ENCODE results near the gene ALDH16A1. TPM values are rescaled to one million over a fixed set of nuclear protein-coding genes. Genes with fewer than 3 reads are reported as not detected.

Gene ALDH16A1
- total RNA-seq, 4 donors from 2014 or later: 35.4 to 80.4 (median 50.3) TPM

DNA sequence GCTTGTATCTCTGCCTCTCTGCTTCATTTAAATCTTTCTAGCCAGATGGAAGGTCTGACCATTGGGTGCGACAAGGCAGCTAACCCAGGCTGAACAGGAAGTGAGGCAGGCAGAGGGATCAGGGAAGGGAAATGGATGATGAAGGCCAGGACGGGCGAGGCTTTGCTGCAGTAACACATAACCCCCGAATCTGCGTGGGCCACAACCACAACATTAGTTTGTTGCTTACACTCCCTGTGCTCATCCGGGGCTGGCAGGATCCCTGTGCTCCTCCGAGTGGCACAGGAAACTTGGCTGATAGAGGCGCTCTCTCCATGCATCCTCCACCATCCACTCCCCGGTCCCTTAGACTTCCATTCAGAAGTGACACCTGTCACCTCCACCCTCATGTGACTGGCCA is 19.9 kb downstream of the ALDH16A1 start:
- TF ChIP-seq, protein P1, sequence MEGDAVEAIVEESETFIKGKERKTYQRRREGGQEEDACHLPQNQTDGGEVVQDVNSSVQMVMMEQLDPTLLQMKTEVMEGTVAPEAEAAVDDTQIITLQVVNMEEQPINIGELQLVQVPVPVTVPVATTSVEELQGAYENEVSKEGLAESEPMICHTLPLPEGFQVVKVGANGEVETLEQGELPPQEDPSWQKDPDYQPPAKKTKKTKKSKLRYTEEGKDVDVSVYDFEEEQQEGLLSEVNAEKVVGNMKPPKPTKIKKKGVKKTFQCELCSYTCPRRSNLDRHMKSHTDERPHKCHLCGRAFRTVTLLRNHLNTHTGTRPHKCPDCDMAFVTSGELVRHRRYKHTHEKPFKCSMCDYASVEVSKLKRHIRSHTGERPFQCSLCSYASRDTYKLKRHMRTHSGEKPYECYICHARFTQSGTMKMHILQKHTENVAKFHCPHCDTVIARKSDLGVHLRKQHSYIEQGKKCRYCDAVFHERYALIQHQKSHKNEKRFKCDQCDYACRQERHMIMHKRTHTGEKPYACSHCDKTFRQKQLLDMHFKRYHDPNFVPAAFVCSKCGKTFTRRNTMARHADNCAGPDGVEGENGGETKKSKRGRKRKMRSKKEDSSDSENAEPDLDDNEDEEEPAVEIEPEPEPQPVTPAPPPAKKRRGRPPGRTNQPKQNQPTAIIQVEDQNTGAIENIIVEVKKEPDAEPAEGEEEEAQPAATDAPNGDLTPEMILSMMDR (IDR thresholded peaks at IDR 0.05; ENCODE audit: low read depth): no peak

DNA sequence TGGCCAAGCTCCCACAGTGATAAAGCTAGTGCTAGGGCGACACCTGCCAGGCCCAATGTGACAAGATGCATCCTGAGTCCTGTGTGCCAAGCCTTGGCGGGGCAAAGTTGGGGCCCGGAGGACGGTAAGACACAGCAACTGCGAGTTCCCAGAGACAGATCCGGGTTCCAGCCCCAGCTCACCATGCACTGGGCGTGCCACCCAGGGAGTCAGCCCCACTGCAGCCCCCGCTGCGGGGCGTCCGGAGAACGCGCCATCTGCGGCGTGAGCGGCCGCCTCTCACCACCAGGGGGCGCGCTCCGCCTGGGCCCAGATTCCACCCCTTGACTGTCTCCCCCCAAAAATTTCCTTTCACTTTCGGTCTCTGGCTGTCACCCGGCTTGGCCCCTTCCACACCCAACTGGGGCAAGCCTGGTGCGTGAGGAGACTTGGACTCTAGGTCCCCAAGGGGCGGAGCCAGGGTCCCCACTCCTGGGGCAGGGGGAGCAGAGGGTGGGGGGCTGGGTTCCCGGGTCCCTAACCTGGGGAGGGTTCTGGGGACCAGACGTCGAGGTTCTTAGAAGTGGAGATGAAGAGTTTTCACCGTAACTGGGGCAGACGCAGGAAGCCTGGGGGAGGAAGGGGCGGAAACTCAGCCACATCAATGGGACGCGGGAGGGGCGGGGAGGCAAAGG is 21.0 kb downstream of the ALDH16A1 start, which contains the start of gene FLT3LG:
FLT3LG (plus strand) TSS at position 348 of the 674 bp plus-strand sequence. CDS start 425 bp downstream, outside the sequence.
- TF ChIP-seq, protein P1 (IDR thresholded peaks at IDR 0.05; ENCODE audit: low read depth): no peak

DNA sequence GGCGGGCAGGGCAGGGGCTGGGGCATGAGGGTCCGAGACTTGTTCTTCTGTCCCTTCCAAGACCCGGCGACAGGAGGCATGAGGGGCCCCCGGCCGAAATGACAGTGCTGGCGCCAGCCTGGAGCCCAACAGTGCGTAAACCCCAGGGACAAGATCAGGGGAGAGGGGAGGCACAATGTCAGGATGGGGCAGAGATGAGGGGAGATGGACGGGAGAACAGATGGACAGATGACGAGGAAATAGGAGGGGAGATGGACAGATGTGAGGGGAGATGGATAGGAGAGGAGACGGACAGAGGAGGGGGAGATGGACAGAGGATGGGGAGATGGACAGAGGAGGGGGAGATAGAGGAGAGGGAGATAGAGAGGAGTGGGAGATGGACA is 21.5 kb downstream of the ALDH16A1 start:
- TF ChIP-seq, protein P1 (IDR thresholded peaks at IDR 0.05; ENCODE audit: low read depth): no peak

DNA sequence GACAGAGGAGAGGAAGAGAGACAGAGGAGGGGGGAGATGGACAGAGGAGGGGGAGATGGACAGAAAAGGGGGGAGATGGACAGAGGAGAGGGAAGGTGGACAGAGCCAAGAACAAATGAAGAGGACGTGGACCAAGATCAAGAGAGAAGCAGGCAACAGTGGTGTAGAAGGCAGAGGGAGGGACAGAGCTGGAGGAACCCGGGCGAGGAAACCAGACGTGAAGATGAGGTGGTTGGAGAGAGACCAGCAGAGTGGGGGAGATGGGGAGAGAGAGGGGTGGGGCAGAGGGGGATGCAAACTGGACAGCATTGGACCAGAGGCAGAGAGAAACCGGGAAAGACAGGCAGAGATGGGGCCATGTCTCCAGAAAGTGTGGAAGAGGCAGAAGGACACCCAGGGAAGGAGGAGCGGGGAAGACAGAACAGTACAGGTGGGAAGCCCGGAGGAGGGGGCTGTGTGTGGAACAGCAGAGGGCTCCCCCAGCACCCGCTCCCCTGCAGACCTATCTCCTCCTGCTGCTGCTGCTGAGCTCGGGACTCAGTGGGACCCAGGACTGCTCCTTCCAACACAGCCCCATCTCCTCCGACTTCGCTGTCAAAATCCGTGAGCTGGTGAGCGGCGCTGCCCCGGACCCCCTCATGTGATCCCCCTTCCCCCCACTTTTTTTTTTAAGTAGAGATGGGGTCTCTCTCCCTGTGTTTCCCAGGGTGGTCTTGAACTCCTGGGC is 22.3 kb downstream of the ALDH16A1 start:
- TF ChIP-seq, protein P1 (IDR thresholded peaks at IDR 0.05; ENCODE audit: low read depth): no peak

DNA sequence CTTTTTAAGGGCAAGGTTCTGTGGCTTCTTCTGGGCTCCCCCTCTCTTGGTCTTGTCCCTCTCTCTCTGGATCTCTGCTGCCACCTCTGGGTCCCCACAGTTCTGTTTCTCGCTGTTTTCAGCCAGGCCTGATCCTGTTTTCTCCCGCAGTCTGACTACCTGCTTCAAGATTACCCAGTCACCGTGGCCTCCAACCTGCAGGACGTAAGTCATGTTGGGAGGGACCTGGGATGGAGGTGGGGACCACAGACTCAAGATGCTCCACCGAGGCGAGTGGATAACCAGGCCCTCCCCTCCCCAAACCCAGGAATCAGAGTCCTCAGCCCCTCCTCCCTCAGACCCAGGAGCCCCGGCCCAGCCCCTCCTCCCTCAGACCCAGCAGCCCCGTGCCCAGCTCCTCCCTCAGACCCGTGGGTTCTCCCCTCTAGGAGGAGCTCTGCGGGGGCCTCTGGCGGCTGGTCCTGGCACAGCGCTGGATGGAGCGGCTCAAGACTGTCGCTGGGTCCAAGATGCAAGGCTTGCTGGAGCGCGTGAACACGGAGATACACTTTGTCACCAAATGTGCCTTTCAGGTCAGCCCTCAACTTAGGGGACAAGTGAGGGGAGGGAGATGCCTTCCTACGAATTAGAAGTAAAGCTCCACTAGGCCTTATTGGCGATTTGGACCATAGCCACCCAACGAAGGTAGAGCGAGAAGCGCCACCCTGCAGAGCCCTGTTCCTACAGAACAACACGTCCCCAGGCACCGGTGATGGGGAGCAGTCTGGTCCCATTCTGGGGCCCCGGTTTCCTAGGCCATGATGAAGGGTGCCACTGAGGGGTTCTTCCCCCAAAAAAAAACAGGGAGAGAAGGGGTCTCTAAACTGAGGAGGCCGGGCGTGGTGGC is 23.2 kb downstream of the ALDH16A1 start:
- TF ChIP-seq, protein P1 (IDR thresholded peaks at IDR 0.05; ENCODE audit: low read depth): no peak

DNA sequence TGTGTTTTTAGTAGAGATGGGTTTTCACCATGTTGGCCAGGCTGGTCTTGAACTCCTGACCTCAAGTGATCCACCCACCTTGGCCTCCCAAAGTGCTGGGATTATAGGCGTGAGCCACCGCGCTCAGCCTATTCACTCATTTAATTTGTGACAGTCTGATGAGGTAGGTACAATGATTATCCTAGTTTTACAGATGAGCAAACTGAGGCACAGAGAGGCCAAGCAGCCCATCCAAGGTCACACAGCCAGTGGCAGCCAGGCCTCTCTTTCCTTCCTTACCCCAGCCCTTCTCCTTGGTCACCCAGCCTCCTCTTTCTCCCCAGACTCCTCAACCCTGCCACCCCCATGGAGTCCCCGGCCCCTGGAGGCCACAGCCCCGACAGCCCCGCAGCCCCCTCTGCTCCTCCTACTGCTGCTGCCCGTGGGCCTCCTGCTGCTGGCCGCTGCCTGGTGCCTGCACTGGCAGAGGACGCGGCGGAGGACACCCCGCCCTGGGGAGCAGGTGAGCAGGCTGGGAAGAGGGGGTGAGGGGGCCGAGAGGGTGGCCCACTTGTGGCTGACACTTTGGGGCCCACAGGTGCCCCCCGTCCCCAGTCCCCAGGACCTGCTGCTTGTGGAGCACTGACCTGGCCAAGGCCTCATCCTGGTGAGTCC is 27.1 kb downstream of the ALDH16A1 start:
- TF ChIP-seq, protein P1 (IDR thresholded peaks at IDR 0.05; ENCODE audit: low read depth): no peak
